Parathyroid adenoma (tissue), 2 donors: ENCODE data around the gene ST8SIA4.

Experiments used
- H2AFZ ChIP-seq: fragments of 300-600 bp; sonication (generic); one replicate; pipeline ENCODE4 v1.7.0; 2017; ENCODE audit warnings: antibody characterized with exemption, mild to moderate bottlenecking
- H3K27ac ChIP-seq: fragments of 300-600 bp; sonication (generic); one replicate; pipeline ENCODE4 v1.7.0; 2017
- H3K27me3 ChIP-seq: fragments of 300-600 bp; sonication (generic); one replicate; pipeline ENCODE4 v1.7.0; 2017; ENCODE audit warnings: low read length; ENCODE audit not compliant: control insufficient read depth, insufficient read depth
- H3K36me3 ChIP-seq: fragments of 300-600 bp; sonication (generic); one replicate; pipeline ENCODE4 v1.7.0; 2017; ENCODE audit warnings: low read length; ENCODE audit not compliant: control insufficient read depth, insufficient read depth
- H3K4me1 ChIP-seq: fragments of 300-600 bp; sonication (generic); one replicate; pipeline ENCODE4 v1.7.0; 2017; ENCODE audit warnings: control low read depth
- H3K4me2 ChIP-seq: fragments of 300-600 bp; sonication (generic); one replicate; pipeline ENCODE4 v1.7.0; 2017; ENCODE audit warnings: low read length
- H3K4me3 ChIP-seq: fragments of 300-600 bp; sonication (generic); one replicate; pipeline ENCODE4 v1.7.0; 2017; ENCODE audit warnings: low read depth, low read length
- H3K79me2 ChIP-seq: fragments of 300-600 bp; sonication (generic); one replicate; pipeline ENCODE4 v1.7.0; 2017; ENCODE audit warnings: control low read depth
- H3K9ac ChIP-seq: fragments of 300-600 bp; sonication (generic); one replicate; pipeline ENCODE4 v1.7.0; 2017; ENCODE audit warnings: mild to moderate bottlenecking
- H3K9me3 ChIP-seq: fragments of 300-600 bp; sonication (generic); one replicate; pipeline ENCODE4 v1.7.0; 2017; ENCODE audit warnings: low read length; ENCODE audit not compliant: control insufficient read depth
- CTCF ChIP-seq: fragments of 300-600 bp; sonication (generic); IDR thresholded peaks from one replicate; pipeline ENCODE4 v1.7.0; 2017; ENCODE audit warnings: antibody characterized with exemption, mild to moderate bottlenecking
- donor health status: primary hyperparathyroidism.

ST8SIA4 gene

GRCh38 chr5:100905259-100905914 is 2.3 kb upstream of the ST8SIA4 start:
- H3K4me3 ChIP-seq, result no peak overlapping the region
- no peak overlapping the region for H3K4me2 ChIP-seq
- TF ChIP-seq CTCF, result no peak
- no peaks in the 10 kb centered on the region for H3K27me3 ChIP-seq
- H3K9ac ChIP-seq, result no peak overlapping the region
- no peaks in the 10 kb centered on the region for H3K9me3 ChIP-seq
- no peaks in the 10 kb centered on the region for H3K36me3 ChIP-seq
- no peak overlapping the region for H3K27ac ChIP-seq
- no peaks in the 10 kb centered on the region for H3K4me1 ChIP-seq
- no peaks in the 10 kb centered on the region for H3K79me2 ChIP-seq
- H2AFZ ChIP-seq, result peak overlapping the region; percentile 15

GRCh38 chr5:100904259-100904861 is 1.3 kb upstream of the ST8SIA4 start:
- peak overlapping the region; percentile 52 for H3K4me3 ChIP-seq

GRCh38 chr5:100902440-100903038 is 543 bp downstream of the ST8SIA4 start:
- H3K4me2 ChIP-seq, result peak overlapping the region; percentile 52
- H3K79me2 ChIP-seq, result no peaks in the 10 kb centered on the region
- H3K9ac ChIP-seq, result no peak overlapping the region
- no peaks in the 10 kb centered on the region for H3K27me3 ChIP-seq
- TF ChIP-seq CTCF, result no peak
- H3K9me3 ChIP-seq, result no peaks in the 10 kb centered on the region
- no peaks in the 10 kb centered on the region for H3K36me3 ChIP-seq
- H2AFZ ChIP-seq, result peak overlapping the region; percentile 23
- H3K4me3 ChIP-seq, result peak overlapping the region; percentile 52
- peak overlapping the region; percentile 71 for H3K27ac ChIP-seq
- H3K4me1 ChIP-seq, result no peaks in the 10 kb centered on the region

More at GRCh38 chr5:100904259-100904861, 1.3 kb upstream of the ST8SIA4 start:
- peak overlapping the region; percentile 54 for H2AFZ ChIP-seq
- no peaks in the 10 kb centered on the region for H3K36me3 ChIP-seq
- no peaks in the 10 kb centered on the region for H3K79me2 ChIP-seq
- H3K27ac ChIP-seq, result peak overlapping the region; percentile 11
- H3K4me2 ChIP-seq, result peak overlapping the region; percentile 52
- H3K27me3 ChIP-seq, result no peaks in the 10 kb centered on the region
- no peak overlapping the region for H3K9ac ChIP-seq
- no peak for TF ChIP-seq CTCF
- H3K4me1 ChIP-seq, result no peaks in the 10 kb centered on the region
- no peaks in the 10 kb centered on the region for H3K9me3 ChIP-seq

GRCh38 chr5:100901821-100902341 is 1.2 kb downstream of the ST8SIA4 start:
- Histone ChIP-seq H3K9ac (no peak overlapping the region), H3K79me2 (no peaks in the 10 kb centered on the region), H3K36me3 (no peaks in the 10 kb centered on the region), H3K4me2 (no peak overlapping the region), H3K27ac (peak overlapping the region; percentile 71), H3K4me1 (no peaks in the 10 kb centered on the region), H3K27me3 (no peaks in the 10 kb centered on the region), H3K4me3 (peak overlapping the region; percentile 52), H3K9me3 (no peaks in the 10 kb centered on the region), H2AFZ (no peak overlapping the region)
- TF ChIP-seq CTCF, result no peak
